SK-N-SH (cell line): ENCODE measurements around the gene CD79A. TPM values are rescaled to one million over a fixed set of nuclear protein-coding genes. Genes with fewer than 3 reads are reported as not detected.

Source experiments
- CTCF ChIA-PET: fragments of 300-600, 350-600 bp; formaldehyde crosslinking; extraction: SDS; loops from one replicate; lab custom pipeline; 2021; lab: Yijun Ruan, JAX
- POLR2A ChIA-PET: fragments of 350-600 bp; sonication (Branson Sonifier 250); formaldehyde crosslinking; extraction: SDS; loops from one replicate; lab custom pipeline; 2020; ENCODE audit warnings: antibody characterized with exemption, inconsistent platforms; lab: Yijun Ruan, JAX
- DNase-seq: peaks from one replicate; pipeline ENCODE4 v3.0.0; 2012
- H2AFZ ChIP-seq: fragments of 200-600 bp; sonication (generic); 2 replicates; pipeline ENCODE4 v1.8.1; 2016; ENCODE audit warnings: antibody characterized with exemption, mild to moderate bottlenecking, low read depth
- H3F3A ChIP-seq: fragments of 200-600 bp; sonication (generic); replicated peaks from 2 replicates; pipeline ENCODE3; 2016; ENCODE audit warnings: antibody characterized with exemption, mild to moderate bottlenecking; ENCODE audit not compliant: insufficient read depth
- H3K27ac ChIP-seq, 2 experiments: fragments of 200-500 bp in 1 of 2; fragments of 200-600 bp in 1 of 2; sonication (Bioruptor generic) in 1 of 2; sonication (generic), shearing (Covaris generic) in 1 of 2; 2 replicates each; pipeline versions ENCODE4 v1.5.1 to v1.6.1; 2014 to 2016; ENCODE audit warnings: low read depth in 2 of 2, inconsistent platforms in 1 of 2, low read length in 1 of 2, mild to moderate bottlenecking in 1 of 2, mixed read lengths in 1 of 2
- H3K27me3 ChIP-seq: fragments of 200-600 bp; sonication (generic), shearing (Covaris generic); 2 replicates; pipeline ENCODE4 v1.6.1; 2016; ENCODE audit warnings: mixed run types; ENCODE audit not compliant: insufficient read depth
- H3K36me3 ChIP-seq, 2 experiments: fragments of 200-500 bp in 1 of 2; fragments of 200-600 bp in 1 of 2; sonication (Bioruptor generic) in 1 of 2; sonication (generic) in 1 of 2; replicated peaks in 1 of 2; 2 replicates each; pipeline versions ENCODE3 to v1.5.1; 2014 to 2016; ENCODE audit warnings: low read length in 1 of 2, mild to moderate bottlenecking in 1 of 2; ENCODE audit not compliant: insufficient read depth in 2 of 2, control insufficient read depth in 1 of 2
- H3K4me1 ChIP-seq, 2 experiments: fragments of 200-500 bp in 1 of 2; fragments of 200-600 bp in 1 of 2; sonication (Bioruptor generic) in 1 of 2; sonication (generic), shearing (Covaris generic) in 1 of 2; 2 replicates each; pipeline versions ENCODE4 v1.5.1 to v1.6.1; 2014 to 2016; ENCODE audit warnings: low read depth in 1 of 2, low read length in 1 of 2, mixed run types in 1 of 2; ENCODE audit not compliant: insufficient read depth in 2 of 2, control insufficient read depth in 1 of 2
- H3K4me2 ChIP-seq: fragments of 200-600 bp; sonication (generic), shearing (Covaris generic); 2 replicates; pipeline ENCODE4 v1.6.1; 2017; ENCODE audit warnings: mixed run types
- H3K4me3 ChIP-seq, 2 experiments: fragments of 200-500 bp in 1 of 2; fragments of 200-600 bp in 1 of 2; sonication (Bioruptor generic) in 1 of 2; sonication (generic), shearing (Covaris generic) in 1 of 2; 2 replicates each; pipeline versions ENCODE4 v1.5.1 to v1.8.1; 2014 to 2016; ENCODE audit warnings: low read depth in 2 of 2, inconsistent platforms in 1 of 2, low read length in 1 of 2, mild to moderate bottlenecking in 1 of 2, mixed read lengths in 1 of 2, moderate library complexity in 1 of 2
- H3K79me2 ChIP-seq: fragments of 200-600 bp; sonication (generic); 2 replicates; pipeline ENCODE4 v1.8.1; 2017; ENCODE audit warnings: mild to moderate bottlenecking; ENCODE audit not compliant: insufficient read depth
- H3K9ac ChIP-seq: fragments of 200-600 bp; sonication (generic); 2 replicates; pipeline ENCODE4 v1.6.1; 2017; ENCODE audit warnings: mixed run types
- H3K9me2 ChIP-seq: fragments of 200-600 bp; sonication (generic); 2 replicates; pipeline ENCODE4 v1.6.1; 2017; ENCODE audit warnings: mixed run types
- H3K9me3 ChIP-seq: fragments of 200-600 bp; sonication (generic); 2 replicates; pipeline ENCODE4 v1.6.1; 2017; ENCODE audit warnings: mixed run types, mild to moderate bottlenecking, moderate library complexity
- H4K20me1 ChIP-seq: fragments of 200-600 bp; sonication (generic); 2 replicates; pipeline ENCODE4 v1.6.1; 2017; ENCODE audit warnings: mild to moderate bottlenecking, mixed run types; ENCODE audit not compliant: insufficient read depth
- CHD2 ChIP-seq: fragments of 150-350 bp; IDR thresholded peaks from 2 replicates; pipeline ENCODE4 v1.6.1; 2018; ENCODE audit warnings: low read length; ENCODE audit not compliant: partially characterized antibody
- EP300 ChIP-seq, 2 experiments: IDR thresholded peaks; 2 replicates each; pipeline versions ENCODE4 v1.4.0 to v1.6.1; 2012; ENCODE audit warnings: borderline replicate concordance in 1 of 2, low read depth in 1 of 2, low read length in 1 of 2
- FOSL2 ChIP-seq: IDR thresholded peaks from 2 replicates; pipeline ENCODE4 v1.4.0; 2012; ENCODE audit warnings: low read depth, mild to moderate bottlenecking, moderate library complexity, borderline replicate concordance
- GABPA ChIP-seq: IDR thresholded peaks from 2 replicates; pipeline ENCODE4 v1.4.0; 2012; ENCODE audit warnings: low read depth, mild to moderate bottlenecking
- GATA2 ChIP-seq: sonication (generic); formaldehyde crosslinking; IDR thresholded peaks from 2 replicates; pipeline ENCODE4 v1.5.0; 2020; ENCODE audit warnings: mild to moderate bottlenecking, missing genetic modification reagents
- MAX ChIP-seq: IDR thresholded peaks from 2 replicates; pipeline ENCODE4 v1.4.0; 2012; ENCODE audit warnings: low read depth
- MEF2A ChIP-seq: IDR thresholded peaks from 2 replicates; pipeline ENCODE4 v1.4.0; 2012; ENCODE audit warnings: low read depth, borderline replicate concordance
- MXI1 ChIP-seq: IDR thresholded peaks from 2 replicates; pipeline ENCODE4 v1.6.1; 2012; ENCODE audit warnings: mild to moderate bottlenecking, low read depth, low read length, improper control_type of control experiment
- NFIC ChIP-seq: IDR thresholded peaks from 2 replicates; pipeline ENCODE4 v1.4.0; 2012; ENCODE audit warnings: borderline replicate concordance
- PBX3 ChIP-seq: IDR thresholded peaks from 2 replicates; pipeline ENCODE4; 2012
- POLR2AphosphoS5 ChIP-seq: IDR thresholded peaks from 2 replicates; pipeline ENCODE4 v1.6.1; 2012; ENCODE audit warnings: low read depth, low read length
- RAD21 ChIP-seq: IDR thresholded peaks from 2 replicates; pipeline ENCODE4 v1.6.1; 2012; ENCODE audit warnings: mild to moderate bottlenecking, low read length
- RCOR1 ChIP-seq: fragments of 150-350 bp; IDR thresholded peaks from 2 replicates; pipeline ENCODE4 v1.6.1; 2017; ENCODE audit warnings: antibody characterized with exemption, low read length
- REST ChIP-seq: IDR thresholded peaks from 2 replicates; pipeline ENCODE4 v1.6.1; 2012; ENCODE audit warnings: mild to moderate bottlenecking, low read depth, low read length, moderate library complexity
- RFX5 ChIP-seq: IDR thresholded peaks from 2 replicates; pipeline ENCODE4 v1.6.1; 2012; ENCODE audit warnings: mild to moderate bottlenecking, improper control_type of control experiment, low read length
- RXRA ChIP-seq: IDR thresholded peaks from 2 replicates; pipeline ENCODE4 v1.4.0; 2012; ENCODE audit warnings: low read depth, mild to moderate bottlenecking, borderline replicate concordance
- TCF12 ChIP-seq: IDR thresholded peaks from 2 replicates; pipeline ENCODE4 v1.4.0; 2012
- TEAD4 ChIP-seq: IDR thresholded peaks from 2 replicates; pipeline ENCODE4 v1.4.0; 2012; ENCODE audit warnings: mild to moderate bottlenecking, borderline replicate concordance; ENCODE audit not compliant: insufficient read depth
- USF2 ChIP-seq: fragments of 150-350 bp; IDR thresholded peaks from 2 replicates; pipeline ENCODE4 v1.6.1; 2017; ENCODE audit warnings: antibody characterized with exemption, low read length, low read depth, borderline replicate concordance
- WGBS: methylation state at CpG from one replicate; pipeline ENCODE4 v1.1.6; 2017; ENCODE audit warnings: low lambda C conversion rate; 5-methylcytosine and 5-hydroxymethylcytosine counted together
- polyA plus RNA-seq, 3 experiments: library from polyadenylated mRNA; depleted of rRNA; stranded (reverse); fragments of >200 nt; gene quantifications; 2 replicates each; pipeline ENCODE4 v1.2.3, GENCODE V29; 2012

CD79A gene
- polyA plus RNA-seq, 1 of the 3 experiments (the other 2 are of a cell fraction), result 0.20 TPM

GRCh38 chr19:41845001-41845050 is 32.3 kb upstream of the CD79A start, which contains the start of gene DMRTC2:
TSS of gene DMRTC2 (plus strand) at chr19:41845042. CDS start at chr19:41847429, 2,387 bp downstream.
- H3K9me2 ChIP-seq, result no peaks in the 10 kb centered on the region
- no peaks in the 10 kb centered on the region for H3F3A ChIP-seq
- H2AFZ ChIP-seq, result no peak within 1 kb of the TSS
- 40% methylated on average over 1 of the region's 3 CpGs for WGBS
- TF ChIP-seq PBX3 (no peak), GABPA (no peak), REST (no peak), RFX5 (no peak), RAD21 (no peak), CHD2 (no peak), EP300 (IDR thresholded peaks at IDR 0.05; ENCODE audit: borderline replicate concordance in 1 of 2, low read depth in 1 of 2, low read length in 1 of 2) (no peak)
- H3K79me2 ChIP-seq, result no peaks in the 10 kb centered on the region
- no peak within 1 kb of the TSS for H3K4me2 ChIP-seq
- peaks cover 19% of the 10 kb centered on the region for H3K27me3 ChIP-seq
- H3K27ac ChIP-seq, result no peak within 1 kb of the TSS
- H4K20me1 ChIP-seq, result no peaks in the 10 kb centered on the region
- ChIA-PET POLR2A (no interaction called here), CTCF (interaction anchor here (2.0 kb wide), 1 partner anchor 9 kb away, joined by 10 read pairs; no protein-coding TSS in a partner anchor)
- H3K9ac ChIP-seq, result no peak within 1 kb of the TSS
- H3K36me3 ChIP-seq, result no peaks in the 10 kb centered on the region
- no peaks in the 10 kb centered on the region for H3K9me3 ChIP-seq
- no peak within 1 kb of the TSS for H3K4me3 ChIP-seq
- no peaks in the 10 kb centered on the region for H3K4me1 ChIP-seq
- no peak for DNase-seq

- no peaks in the 10 kb centered on the region for H3F3A ChIP-seq
- no peak overlapping the region for H3K9ac ChIP-seq
- H3K9me3 ChIP-seq, result no peaks in the 10 kb centered on the region
- POLR2A ChIA-PET, result no interaction called here
- H3K4me3 ChIP-seq, result no peak overlapping the region
- 71% methylated on average over 22 of the region's 23 CpGs for WGBS
- no peaks in the 10 kb centered on the region for H3K36me3 ChIP-seq
- H3K79me2 ChIP-seq, result no peaks in the 10 kb centered on the region
- no peak overlapping the region for H3K4me2 ChIP-seq
- no peaks in the 10 kb centered on the region for H3K9me2 ChIP-seq
- H3K27ac ChIP-seq, result no peak overlapping the region
- no peak for TF ChIP-seq USF2
- TF ChIP-seq NFIC, result no peak
- no peak for TF ChIP-seq GATA2
- TF ChIP-seq FOSL2, result no peak
- no peak for TF ChIP-seq RCOR1
- TF ChIP-seq MEF2A, result no peak
- no peak for TF ChIP-seq PBX3
- TF ChIP-seq POLR2AphosphoS5, result no peak
- TF ChIP-seq MXI1, result no peak
- TF ChIP-seq TCF12, result no peak
- no peak for TF ChIP-seq MAX
- no peak for TF ChIP-seq RXRA
- TF ChIP-seq TEAD4, result no peak
- H4K20me1 ChIP-seq, result no peaks in the 10 kb centered on the region
- H3K4me1 ChIP-seq, result no peaks in the 10 kb centered on the region
- DNase-seq, result no peak
- H3K27me3 ChIP-seq, result peaks cover 22% of the 10 kb centered on the region
- CTCF ChIA-PET, result interaction anchor here (2.0 kb wide), 1 partner anchor 10 kb away, joined by 10 read pairs; no protein-coding TSS in a partner anchor
- H2AFZ ChIP-seq, result no peak overlapping the region
Measured at GRCh38 chr19:41845051-41845590, 32.0 kb upstream of the CD79A start.
